T-helper 2 cell (primary cell): Measurements from ENCODE around the gene TCTN1.
"Not testable (repeated sequence)": the region's sequence is repeated elsewhere in the genome, so short reads cannot be mapped to it uniquely, and the experiment has no call there.

ENCODE experiments used
- DNase-seq, 5 experiments: peaks; one replicate each; pipeline versions ENCODE4 v3.0.0 to v3.0.0-alpha.2; 2012 to 2022

TCTN1 gene

DNA sequence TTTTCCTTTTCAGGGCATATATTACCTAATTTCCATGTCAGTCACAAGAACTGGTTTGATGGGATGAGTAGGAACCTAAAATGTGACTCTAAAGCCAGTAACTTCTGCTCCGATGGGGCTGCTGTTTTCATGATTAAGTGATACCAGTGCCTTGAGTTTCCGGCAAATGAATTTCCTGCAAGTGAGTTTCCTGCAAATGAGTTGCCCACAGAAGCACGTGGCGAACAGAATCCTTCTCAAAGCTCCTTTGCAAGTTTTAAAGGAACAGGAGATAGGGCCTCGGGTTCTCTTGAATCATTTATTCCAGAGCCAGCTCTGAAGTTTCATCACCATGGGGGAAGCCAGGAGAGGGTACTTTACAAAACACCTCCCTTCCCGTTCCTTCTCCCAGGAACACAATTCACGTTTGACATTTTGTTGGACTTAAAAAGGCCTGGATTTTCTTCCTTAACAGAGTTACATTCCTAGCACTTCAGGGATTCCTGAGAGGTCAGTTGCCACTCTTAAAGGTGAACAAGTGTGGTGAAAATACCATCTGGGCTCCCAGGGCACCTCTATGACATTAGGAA lies 28.6 kb upstream of the TCTN1 start:
- DNase-seq: peak in 1 of 5 experiments; percentile 78

DNA sequence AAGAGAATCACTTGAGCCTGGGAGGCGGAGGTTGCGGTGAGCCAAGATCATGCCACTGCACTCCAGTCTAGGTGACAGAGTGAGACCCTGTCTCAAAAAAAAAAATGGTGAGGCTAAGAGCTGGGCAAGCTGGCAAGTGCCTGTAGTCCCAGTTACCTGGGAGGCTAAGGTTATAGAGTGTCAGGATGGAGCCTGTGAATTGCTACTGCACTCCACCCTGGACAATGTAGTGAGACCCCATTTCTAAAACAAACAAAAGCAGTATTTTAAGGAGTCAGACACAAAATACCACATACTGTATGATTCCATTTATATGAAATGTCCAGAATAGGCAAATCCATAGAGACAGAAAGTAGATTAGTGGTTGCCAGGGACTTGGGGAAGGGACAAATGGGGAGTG lies 26.8 kb upstream of the TCTN1 start:
- DNase-seq: not testable (repeated sequence)

DNA sequence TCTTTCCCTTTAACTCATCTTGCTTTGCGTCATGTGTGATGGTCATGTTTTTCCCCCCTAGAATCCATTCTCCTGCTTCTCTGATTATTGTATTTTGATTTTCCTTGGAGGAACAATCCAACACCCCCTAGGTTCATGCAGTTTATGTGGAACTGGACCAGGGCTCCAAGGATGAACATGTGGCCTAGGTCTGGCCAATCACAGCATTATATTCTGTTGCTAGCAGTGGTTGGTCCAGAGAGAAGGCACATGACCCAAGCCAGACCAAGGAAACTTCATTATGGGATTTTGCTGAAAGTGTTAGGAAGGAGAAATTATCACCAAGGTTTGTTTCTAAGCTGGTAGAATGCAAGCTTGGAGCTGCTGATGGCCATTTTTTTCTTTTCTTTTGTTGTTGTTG lies 23.9 kb upstream of the TCTN1 start:
- DNase-seq: no peak

DNA sequence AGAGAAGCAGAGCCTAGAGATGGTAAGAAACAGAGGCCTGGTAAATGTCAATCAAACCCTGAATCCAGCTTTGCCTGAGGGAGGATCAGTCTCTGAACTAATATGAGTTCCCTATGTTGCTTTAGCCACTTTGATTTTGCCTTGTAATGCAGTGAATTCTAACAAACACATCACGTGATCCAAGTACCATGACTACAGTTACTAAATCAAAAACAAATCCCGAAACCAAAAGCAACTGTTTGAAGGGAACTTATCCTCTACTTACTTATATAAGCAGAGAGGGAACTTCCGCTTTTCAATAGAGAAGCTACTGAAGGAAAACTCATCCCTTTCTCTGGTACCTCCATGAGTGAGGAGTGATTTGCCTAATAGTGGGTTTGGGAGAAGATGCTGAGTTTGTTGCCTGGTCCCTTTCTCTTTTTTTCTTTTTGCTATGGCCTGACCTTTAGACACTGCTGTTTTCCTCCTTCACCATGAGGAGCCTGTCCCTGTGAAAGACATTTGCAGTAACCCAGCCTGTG lies 23.1 kb upstream of the TCTN1 start:
- DNase-seq: peak in 1 of 5 experiments; percentile 85

DNA sequence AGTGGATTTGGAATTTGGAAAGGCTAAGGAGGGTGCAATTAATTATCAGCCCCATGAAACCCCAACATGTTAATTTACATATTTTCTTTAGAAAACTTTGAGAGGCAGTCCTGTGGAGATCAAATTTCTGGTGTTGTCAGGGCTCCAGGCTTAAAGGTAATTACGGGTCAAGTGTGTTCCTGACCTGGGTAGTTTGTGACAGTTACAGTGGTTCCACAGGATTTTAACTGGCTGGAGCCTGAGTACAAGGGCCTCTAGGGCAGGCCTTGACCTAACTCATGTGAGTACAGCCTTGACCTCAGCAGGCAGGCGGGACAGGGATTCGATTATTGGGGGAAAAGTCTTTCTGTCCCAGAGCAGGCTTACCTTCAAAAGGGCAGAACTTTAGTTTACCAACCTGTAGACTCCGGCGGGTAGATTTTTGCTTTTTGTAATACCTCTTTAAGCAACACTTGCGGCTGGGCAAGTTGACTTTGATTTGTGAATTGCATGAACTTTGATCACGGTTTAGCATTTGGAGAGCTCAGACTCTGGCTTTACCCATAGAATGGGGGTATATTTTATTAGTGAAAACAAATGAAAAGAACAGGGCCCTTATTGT lies 22.4 kb upstream of the TCTN1 start:
- DNase-seq: no peak

DNA sequence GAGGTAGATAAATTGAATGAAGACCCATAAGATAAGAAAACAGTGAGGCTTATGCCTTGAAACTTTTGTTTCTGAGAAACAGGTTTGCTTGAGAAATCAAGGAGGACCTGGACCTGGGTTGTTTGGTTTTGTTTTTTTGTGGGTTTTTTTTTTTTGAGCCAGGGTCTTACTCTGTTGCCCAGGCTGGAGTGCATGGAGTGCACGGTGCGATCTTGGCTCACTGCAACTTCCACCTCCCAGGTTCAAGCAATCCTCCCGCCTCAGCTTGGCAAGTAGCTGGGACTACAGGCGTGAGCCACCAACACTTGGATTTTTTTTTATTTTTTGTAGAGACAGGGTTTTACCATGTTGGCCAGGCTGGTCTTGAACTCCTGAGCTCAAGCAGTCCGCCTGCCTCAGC lies 21.9 kb upstream of the TCTN1 start:
- DNase-seq: no peak

DNA sequence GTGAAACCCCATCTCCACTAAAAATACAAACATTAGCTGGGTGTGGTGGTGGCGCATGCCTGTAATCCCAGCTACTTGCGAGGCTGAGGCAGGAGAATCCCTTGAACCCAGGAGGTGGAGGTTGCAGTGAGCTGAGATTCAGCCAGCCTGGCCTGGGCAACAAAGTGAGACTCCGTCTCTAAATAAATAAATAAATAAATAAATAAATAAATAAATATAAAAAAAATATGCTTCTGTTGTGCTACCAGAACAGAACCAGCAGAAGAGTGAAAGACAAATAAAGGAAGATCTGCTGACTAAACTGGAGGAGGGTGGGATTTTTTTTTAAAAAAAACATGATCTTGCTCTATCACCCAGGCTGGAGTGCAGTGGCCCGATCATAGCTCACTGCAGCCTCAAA lies 21.0 kb upstream of the TCTN1 start:
- not testable (repeated sequence) for DNase-seq

DNA sequence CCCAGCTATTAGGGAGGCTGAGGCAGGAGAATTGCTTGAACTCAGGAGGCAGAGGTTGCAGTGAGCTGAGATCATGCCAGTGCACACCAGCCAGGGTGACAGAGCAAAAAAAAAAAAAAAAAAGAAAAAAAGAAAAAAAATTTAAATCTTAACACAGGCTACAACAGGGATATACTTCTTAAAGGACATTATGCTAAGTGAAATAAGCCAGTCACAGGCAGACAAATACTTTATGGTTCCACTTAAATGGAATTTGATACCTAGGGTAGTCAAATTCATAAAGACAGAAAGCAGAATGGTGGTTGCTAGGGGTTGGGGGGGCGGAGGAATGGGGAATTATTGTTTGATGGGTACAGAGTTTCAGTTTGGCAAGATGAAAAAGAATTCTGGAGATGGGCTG lies 16.0 kb upstream of the TCTN1 start:
- no peak for DNase-seq

DNA sequence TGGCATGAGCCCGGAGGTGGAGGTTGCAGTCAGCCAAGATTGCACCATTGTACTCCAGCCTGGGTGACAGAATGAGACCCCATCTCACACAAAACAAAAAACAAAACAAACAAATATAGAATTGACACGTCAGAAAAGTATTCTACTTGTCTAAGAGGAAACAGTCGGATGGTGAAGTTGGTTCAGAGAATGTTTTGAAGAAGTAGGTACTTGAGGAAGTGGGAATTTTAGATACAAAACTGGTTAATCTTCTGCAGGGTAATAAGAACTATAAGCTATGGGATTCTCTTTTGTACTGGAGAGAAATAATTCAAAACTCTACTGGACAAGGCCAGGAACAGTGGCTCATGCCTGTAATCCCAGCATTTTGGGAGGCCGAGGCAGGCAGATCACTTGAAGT lies 14.6 kb upstream of the TCTN1 start:
- no peak for DNase-seq

DNA sequence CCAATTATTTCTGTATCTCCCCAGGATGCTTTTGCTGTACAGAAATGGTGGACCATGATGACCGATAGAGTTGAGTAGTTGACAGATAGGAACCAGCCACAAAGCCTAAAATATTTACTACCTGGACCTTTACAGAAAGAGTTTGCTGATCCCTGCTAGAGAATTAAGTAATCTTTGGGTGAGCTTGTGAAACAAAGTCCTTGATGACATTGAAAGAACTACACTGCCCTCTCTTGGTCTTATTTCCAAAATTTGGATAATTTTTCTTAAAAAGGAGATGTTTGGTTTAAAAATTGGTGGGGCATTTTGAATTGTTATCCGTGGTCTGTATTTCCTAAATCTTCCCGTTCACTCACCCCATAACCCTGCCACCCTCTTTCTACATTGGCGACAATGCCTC lies 13.7 kb upstream of the TCTN1 start:
- DNase-seq: peak in 1 of 5 experiments; percentile 62

DNA sequence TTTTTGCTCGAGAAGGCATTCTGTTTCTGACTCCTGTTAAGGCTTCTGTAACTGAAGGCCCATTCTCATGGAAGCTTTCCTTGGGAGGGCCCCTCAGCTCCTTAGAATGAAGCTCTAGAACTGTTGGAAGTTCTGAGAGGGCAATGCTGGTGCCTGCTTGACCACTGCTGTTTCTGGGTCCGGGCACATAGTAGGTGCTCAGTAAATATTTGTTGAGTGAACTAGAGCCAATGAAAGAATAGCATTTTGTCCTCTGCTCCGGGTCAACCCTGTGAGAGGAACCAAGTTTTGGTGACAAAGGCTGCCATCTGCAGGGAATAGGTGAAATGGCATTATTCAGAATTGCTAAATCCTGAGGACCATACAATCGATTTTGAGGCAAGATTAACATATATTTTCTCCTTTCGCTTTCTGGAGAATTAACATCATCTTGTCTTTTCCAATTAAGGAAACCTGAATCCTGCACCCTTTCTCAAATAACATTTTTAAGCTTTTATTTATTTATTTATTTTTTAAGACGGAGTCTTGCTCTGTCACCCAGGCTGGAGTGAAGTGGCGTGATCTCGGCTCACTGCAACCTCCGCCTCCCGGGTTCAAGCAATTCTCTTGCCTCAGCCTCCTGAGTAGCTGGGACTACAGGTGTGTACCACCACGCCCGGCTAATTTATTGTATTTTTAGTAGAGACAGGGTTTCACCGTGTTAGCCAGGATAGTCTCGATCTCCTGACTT lies 11.7 kb upstream of the TCTN1 start:
- DNase-seq: peak in 2 of 5 experiments; percentile 22 to 74

DNA sequence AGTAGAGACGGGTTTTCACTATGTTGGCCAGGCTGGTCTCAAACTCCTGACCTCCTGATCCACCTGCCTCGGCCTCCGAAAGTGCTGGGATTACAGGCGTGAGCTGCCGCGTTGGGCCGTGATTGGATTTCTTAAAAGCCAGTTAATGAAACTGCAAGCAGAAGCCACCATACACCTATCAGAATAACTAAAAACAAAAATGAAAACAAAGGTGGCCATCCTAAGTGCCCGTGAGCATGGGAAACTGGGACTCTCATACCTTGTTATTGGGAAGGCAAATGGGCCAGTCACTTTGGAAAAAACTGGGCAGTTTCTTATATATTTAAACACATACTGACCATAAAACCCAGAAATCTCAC lies 7.7 kb upstream of the TCTN1 start:
- no peak for DNase-seq

DNA sequence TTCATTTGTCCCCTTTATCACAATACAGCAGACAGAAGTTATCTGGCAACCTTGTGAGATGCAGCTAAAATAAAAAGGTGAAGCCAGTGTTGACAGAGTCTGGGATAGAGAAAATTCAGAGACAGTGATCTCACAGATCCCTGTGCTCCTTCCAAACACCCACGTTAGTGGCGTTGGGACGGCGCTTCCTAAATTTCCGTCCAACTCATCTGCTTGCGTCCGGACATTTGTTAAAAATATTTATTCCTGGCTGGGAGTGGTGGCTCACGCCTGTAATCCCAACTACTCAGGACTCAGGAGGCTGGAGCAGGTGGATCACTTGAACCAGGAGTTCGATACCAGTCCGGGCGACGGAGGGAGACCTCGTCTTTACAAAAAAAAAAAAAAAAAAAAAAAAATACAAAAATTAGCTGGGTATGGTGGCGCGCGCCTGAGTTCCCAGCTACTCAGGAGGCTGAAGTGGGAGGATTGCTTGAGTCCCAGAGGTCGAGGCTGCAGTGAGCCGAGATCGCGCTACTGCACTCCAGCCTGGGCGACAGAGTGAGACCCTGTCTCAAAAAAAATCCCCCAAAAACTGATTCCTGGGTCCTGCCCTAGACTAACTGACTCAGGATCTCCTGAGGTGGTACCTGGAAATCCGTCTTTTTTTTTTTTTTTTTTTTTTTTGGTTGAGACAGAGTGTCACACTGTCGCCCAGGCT lies 708 bp upstream of the TCTN1 start:
- no peak for DNase-seq

DNA sequence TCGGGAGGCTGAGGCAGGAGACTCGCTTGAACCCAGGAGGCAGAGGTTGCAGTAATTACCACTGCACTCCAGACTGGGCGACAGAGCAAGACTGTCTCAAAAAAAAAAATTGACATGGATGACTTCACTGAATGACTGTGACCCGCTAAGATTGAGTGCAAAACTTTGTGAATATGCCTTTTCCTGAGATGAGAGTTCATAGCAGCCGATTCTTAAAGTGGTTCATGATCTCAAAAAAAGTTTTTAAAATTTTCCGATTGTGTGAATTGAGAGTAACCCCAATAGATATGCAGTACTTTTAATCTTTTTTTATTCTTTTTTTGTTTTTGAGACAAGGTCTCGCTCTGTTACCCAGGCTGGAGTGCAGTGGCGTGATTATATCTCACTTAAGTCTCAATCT lies 1.2 kb downstream of the TCTN1 start:
- peak in 1 of 5 experiments; percentile 22 for DNase-seq

DNA sequence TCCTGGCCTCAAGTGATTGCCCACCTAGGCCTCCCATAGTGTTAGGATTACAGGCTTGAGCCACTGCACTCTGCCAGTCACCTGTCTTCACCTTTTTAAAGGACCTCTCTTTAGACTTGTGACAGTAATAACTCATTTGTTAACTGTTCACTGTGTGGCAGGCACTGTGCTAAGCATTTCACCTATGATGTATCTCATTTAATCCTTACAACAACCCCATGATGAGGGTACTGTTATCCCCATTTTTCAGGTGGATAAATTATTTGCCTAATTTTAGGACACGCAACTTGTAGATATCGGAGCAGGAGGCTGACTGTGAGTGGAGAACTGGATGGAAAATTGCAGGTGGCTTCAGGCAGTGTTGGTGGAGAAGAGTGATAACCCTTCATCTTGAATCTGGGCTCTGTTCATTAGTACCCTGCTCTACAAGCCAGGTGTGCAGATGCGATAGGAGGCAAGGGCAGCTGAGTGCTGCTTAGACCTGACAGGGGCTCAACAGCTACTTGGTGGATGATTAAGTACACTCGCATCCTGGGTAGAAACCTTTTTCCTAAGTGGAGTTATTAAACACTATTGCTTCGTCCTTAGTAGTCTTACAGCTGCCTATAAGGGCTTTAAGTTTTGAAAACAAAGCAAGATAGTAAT lies 2.7 kb downstream of the TCTN1 start:
- DNase-seq: no peak

DNA sequence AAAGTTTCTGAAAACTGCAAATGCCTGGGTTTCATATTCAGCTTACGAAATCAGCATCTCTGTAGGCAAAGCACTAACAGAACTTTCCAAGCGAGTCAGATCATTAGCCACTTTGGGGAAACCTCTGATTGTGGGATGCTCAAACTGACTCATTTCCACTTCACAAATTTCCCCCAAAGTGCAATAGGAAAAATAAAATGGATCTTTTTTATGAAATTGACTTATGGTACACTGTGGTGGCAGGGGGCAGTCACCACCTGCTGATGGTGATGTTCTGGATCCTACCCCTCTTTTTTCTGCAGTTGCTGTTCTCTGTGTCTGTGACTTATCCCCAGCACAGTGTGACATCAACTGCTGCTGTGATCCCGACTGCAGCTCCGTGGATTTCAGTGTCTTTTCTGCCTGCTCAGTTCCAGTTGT lies 5.6 kb downstream of the TCTN1 start:
- DNase-seq: peak in 2 of 5 experiments; percentile 10 to 67

DNA sequence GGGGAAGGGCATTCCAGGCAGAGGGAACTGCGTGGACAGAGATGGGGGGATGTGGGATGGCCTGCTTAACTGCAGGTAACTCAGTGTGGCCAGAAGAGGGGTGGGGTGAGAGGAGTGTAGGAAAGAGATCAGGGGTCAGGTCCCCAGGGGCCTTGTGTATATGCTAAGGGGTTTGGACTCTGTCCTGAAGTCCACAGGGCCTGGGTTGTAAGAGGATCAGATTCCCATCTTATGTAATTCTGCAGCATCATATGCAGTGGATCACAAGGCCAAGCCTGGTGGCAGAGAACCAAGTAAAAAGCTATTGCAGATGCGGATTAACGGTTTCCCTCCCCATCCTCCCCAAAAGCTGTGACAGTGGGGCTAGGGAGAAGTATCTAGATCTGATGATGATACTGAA lies 8.7 kb downstream of the TCTN1 start:
- DNase-seq: no peak

DNA sequence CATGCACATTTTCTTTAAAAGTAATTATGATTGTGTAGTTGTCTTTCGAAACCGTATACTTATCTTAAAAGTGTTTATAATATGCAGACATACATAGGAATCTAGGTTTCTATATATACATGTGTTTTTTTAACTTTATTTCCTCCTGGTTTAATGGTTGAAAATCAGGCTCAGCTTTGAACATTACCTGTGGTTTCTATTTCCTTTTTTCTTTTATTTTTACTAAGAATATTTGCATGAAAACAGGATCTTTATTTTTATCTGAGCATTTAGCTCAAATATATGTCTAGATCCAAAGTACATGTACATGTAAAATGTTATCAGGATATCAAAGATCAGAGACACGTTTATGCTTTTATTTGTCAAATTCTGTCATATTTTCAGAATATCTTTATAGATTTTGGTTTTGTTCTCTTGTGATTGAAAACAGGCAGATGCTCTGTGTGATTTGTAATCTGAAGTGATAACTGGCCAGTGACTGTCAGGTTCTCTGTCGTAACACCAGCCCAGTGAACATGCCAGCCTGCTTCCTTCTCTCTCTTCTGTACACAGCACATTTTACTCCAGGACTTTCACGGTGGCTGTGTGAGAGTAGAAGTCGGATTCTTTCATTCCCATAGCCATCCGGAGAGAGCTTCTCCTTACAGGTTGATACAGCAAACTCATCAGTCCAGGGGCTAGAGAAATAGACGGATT lies 13.7 kb downstream of the TCTN1 start:
- DNase-seq: no peak

DNA sequence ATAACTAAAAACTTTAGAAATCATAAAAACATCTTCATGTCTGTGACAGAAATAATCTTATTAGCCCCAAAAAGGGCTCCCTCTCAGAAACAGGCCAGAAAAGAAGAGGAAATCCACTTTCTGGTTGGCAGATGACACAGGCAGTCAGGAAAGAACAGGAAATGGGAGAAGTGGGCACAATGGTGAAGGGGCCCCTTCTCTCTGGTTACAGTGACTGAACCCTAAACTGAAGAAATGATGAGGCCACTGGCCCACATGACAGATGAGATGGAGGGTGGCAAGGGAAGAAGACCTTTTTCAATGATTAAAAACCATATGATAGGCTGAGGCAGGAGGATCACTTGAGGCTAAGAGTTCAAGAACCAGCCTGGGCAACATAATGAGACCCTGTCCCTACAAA lies 21.1 kb downstream of the TCTN1 start:
- no peak for DNase-seq

DNA sequence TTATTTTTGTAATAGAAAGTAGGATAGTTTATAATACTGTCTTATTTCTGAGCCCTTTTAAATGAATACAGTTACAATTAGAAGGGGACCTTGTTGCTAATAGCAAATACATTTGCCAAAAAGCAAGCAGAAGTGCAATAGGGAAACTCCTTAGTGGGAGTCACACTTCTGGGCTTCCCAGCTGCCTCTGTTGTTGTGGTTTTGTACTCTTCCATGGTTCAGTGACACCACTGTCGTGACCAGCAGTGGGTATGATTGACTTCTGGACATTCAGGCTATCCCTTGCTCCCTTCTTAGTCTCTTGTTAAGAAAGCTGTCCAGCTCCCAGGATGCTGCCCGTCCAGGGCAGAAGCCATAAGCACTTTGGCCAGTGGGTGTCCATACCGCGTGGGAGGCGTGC lies 22.6 kb downstream of the TCTN1 start:
- no peak for DNase-seq

DNA sequence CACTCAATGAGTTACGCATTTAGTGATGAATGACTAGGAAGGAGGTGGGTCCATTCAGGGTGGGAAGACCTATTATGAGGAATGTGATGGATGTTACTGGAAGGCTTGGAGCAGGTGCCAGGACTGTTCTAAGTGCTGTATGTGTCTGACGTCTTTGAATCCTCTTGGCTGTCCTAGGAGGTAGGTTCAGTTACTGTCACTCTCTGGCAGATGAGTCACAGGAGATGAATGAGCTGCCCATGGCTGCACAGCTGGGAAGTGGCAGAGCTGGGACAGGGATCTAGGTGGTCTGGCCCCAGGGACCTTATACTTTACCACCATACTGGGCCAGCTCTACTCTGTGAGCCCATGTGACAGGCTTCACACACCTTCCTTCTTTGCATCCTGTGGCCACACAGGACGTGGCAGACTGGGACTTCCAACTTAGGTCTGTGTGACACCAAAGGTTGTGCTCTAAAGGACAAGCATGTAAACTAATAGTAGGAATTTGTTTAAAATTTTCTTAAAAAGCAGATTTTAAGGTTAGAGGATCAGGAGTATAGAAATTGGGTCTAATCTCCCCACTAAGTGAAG lies 24.0 kb downstream of the TCTN1 start:
- DNase-seq: no peak

DNA sequence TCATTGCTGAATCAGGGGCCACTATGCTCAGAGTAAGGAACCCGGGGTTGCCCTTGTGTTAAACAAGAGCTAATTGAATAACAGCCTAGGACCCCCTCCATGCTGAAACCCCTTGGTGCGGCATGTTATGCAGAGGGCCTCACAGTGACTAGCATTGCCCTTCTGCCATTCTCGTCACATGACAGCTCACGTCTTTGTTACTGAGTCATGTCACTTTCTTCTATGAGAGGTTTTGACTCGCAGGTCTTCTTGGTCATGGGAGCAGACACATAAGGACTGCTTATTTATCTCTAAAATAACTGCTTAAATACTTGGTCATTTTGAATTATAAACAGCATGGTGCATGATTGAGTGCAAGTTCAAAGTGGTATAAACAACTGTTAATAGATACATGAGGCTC lies 24.9 kb downstream of the TCTN1 start:
- DNase-seq: no peak
